Tibial artery (tissue), 4 donors: ENCODE data around the gene PATJ.
"Not testable (repeated sequence)": the region's sequence is repeated elsewhere in the genome, so short reads cannot be mapped to it uniquely, and the experiment has no call there.

Experiments used
- DNase-seq, 2 donors: peaks; one replicate each; pipeline ENCODE4 v3.0.0-alpha.2; 2019
- H3K27ac ChIP-seq, 2 donors: fragments of 200-600 bp; sonication (generic) in 1 of 2; 1 replicate in 1 of 2; 2 replicates in 1 of 2; pipeline ENCODE4 v1.5.1; 2018 to 2019; ENCODE audit warnings: mild to moderate bottlenecking in 1 of 2
- H3K27me3 ChIP-seq, 2 donors: fragments of 200-600 bp; sonication (generic) in 1 of 2; one replicate each; pipeline versions ENCODE4 v1.5.1 to v1.6.0; 2016 to 2019
- H3K36me3 ChIP-seq, 3 donors: fragments of 200-600 bp; sonication (generic) in 2 of 3; one replicate each; pipeline ENCODE4 v1.5.1; 2016 to 2019; ENCODE audit warnings: mild to moderate bottlenecking in 2 of 3
- H3K4me1 ChIP-seq, 4 donors: fragments of 200-600 bp; sonication (generic) in 2 of 4; 1 replicate in 3 of 4; 2 replicates in 1 of 4; pipeline ENCODE4 v1.5.1; 2016 to 2019
- H3K4me3 ChIP-seq, 2 donors: fragments of 200-600 bp; sonication (generic) in 1 of 2; 1 replicate in 1 of 2; 2 replicates in 1 of 2; pipeline ENCODE4 v1.5.1; 2018 to 2019; ENCODE audit warnings: mild to moderate bottlenecking in 2 of 2
- H3K9me3 ChIP-seq, 3 donors: fragments of 200-600 bp; sonication (generic) in 1 of 3; one replicate each; pipeline ENCODE4 v1.5.1; 2016 to 2019
- CTCF ChIP-seq, 2 experiments: fragments of 200-600 bp in 1 of 2; fragments of 450-650 bp in 1 of 2; IDR thresholded peaks; one replicate each; pipeline ENCODE4 v1.5.1; 2017 to 2019; ENCODE audit warnings: antibody characterized with exemption in 2 of 2, mild to moderate bottlenecking in 1 of 2, moderate library complexity in 1 of 2
- intact Hi-C: fragments of 100-400 bp; cut with DNase I; formaldehyde crosslinking; loops from one replicate; pipeline ENCODE4 v1.15.0; 2023; ENCODE audit warnings: low total_unique reads

The PATJ gene

DNA sequence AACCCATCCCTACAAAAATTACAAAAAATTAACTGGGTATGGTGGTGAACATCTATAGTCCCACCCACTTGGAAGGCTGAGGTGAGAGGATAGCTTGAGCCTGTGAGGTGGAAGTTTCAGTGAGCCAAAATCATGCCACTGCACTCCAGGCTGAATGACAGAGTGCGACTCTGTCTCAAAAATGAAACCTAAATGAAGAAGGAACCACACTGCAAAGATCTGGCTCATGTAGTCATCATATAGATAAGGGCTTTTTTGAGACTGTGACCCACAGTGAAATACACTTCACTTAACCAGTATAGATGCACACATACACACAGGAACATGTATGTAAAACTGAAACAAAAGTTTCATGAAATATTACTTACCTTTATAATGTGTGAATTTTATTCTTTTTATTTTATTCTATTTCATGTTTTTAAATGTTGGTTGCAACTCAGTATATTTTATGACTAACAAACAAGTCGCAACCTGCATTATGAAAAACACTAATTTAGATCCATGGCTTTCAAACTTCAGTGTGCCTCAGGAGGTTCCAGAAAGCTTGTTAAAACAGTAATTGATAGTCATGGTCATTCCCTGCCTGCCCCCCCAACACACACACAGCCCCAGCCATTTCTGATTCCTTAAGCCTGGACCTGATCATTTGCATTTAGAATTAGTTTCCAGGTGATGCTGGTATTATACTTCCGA lies 189.5 kb downstream of the PATJ start:
- no peaks in the 10 kb centered on the region for H3K27me3 ChIP-seq
- H3K9me3 ChIP-seq = no peaks in the 10 kb centered on the region
- no peak overlapping the region for H3K27ac ChIP-seq
- no peak for TF ChIP-seq CTCF (IDR thresholded peaks at IDR 0.05)
- H3K36me3 ChIP-seq = peaks cover 0 to 27% (median 0%) of the 10 kb centered on the region in 3 donors
- DNase-seq = no peak
- intact Hi-C loops = no loop called here
- no peak overlapping the region for H3K4me3 ChIP-seq
- no peaks in the 10 kb centered on the region for H3K4me1 ChIP-seq

DNA sequence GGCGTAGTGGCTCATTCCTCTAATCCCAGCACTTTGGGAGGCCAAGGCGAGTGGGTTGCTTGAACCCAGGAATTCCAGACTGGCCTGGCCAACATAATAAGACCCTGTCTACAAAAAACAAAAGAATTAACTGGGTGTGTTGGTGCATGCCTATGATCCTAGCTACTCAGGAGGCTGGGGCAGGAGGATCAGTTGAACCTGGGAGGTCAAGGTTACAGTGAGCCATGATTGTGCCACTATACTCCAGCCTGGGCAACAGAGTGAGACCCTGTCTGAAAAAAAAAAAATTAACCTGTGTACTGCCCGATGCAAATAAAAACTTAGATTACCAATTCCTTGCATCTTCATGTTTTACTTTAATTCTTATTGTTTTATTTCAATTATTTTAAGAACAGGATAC lies 193.2 kb downstream of the PATJ start:
- Histone ChIP-seq H3K27me3 (no peaks in the 10 kb centered on the region), H3K9me3 (no peaks in the 10 kb centered on the region), H3K36me3 (peaks cover 0 to 7% (median 0%) of the 10 kb centered on the region in 3 donors), H3K4me1 (no peaks in the 10 kb centered on the region), H3K4me3 (no peak overlapping the region), H3K27ac (no peak overlapping the region)
- DNase-seq = no peak
- intact Hi-C loops = no loop called here
- TF ChIP-seq CTCF (IDR thresholded peaks at IDR 0.05) = no peak

- TF ChIP-seq CTCF (IDR thresholded peaks at IDR 0.05) = no peak
- Histone ChIP-seq H3K4me3 (no peak overlapping the region), H3K27me3 (no peaks in the 10 kb centered on the region), H3K4me1 (peaks cover 0 to 3% (median 0%) of the 10 kb centered on the region in 4 donors), H3K36me3 (peaks cover 0 to 5% (median 0%) of the 10 kb centered on the region in 3 donors), H3K9me3 (no peaks in the 10 kb centered on the region), H3K27ac (no peak overlapping the region)
- DNase-seq = no peak
- intact Hi-C loops = no loop called here
Observed at GRCh38 chr1:61936839-61937238, 194.6 kb downstream of the PATJ start.

DNA sequence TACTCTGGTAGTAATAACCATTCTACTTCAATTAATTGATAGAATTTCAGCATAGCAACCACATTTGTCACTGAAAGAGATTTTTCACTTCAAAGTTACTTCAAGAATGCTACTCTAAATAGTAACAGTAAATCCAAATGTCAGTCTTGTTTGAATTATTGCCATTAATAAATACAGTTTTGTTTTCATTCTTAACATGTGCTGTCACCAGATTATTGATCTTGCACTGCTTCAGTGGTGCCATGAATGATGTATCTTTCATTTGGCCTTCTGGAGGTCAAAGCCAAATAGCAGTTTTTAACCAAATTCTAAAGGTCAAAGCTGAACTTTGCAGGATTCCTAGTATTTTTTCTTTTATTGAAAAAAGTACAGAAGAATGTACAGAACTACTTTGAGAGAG lies 199.5 kb downstream of the PATJ start:
- no peak for TF ChIP-seq CTCF (IDR thresholded peaks at IDR 0.05)
- peaks cover 0 to 5% (median 0%) of the 10 kb centered on the region in 4 donors for H3K4me1 ChIP-seq
- H3K9me3 ChIP-seq = no peaks in the 10 kb centered on the region
- intact Hi-C loops = no loop called here
- H3K36me3 ChIP-seq = peaks cover 5 to 17% (median 6%) of the 10 kb centered on the region in 3 donors
- H3K27ac ChIP-seq = no peak overlapping the region
- no peak overlapping the region for H3K4me3 ChIP-seq
- H3K27me3 ChIP-seq = no peaks in the 10 kb centered on the region
- no peak for DNase-seq

GRCh38 chr1:61942856-61943255 lies 200.6 kb downstream of the PATJ start:
- TF ChIP-seq CTCF (IDR thresholded peaks at IDR 0.05) = no peak
- Histone ChIP-seq H3K9me3 (no peaks in the 10 kb centered on the region), H3K36me3 (peaks cover 5 to 17% (median 6%) of the 10 kb centered on the region in 3 donors), H3K27ac (no peak overlapping the region), H3K27me3 (no peaks in the 10 kb centered on the region), H3K4me3 (no peak overlapping the region), H3K4me1 (peaks cover 0 to 5% (median 0%) of the 10 kb centered on the region in 4 donors)
- intact Hi-C loops = no loop called here
- no peak for DNase-seq

GRCh38 chr1:61948685-61949084 lies 206.4 kb downstream of the PATJ start:
- H3K9me3 ChIP-seq, intact Hi-C loops: not testable (repeated sequence)

More at GRCh38 chr1:61948685-61949084, 206.4 kb downstream of the PATJ start:
- not testable (repeated sequence) for H3K27ac ChIP-seq, H3K36me3 ChIP-seq, H3K4me1 ChIP-seq, H3K4me3 ChIP-seq, H3K27me3 ChIP-seq, DNase-seq
